HepG2 (cell line): ENCODE measurements around the gene RYR2. TPM values are rescaled to one million over a fixed set of nuclear protein-coding genes. Genes with fewer than 3 reads are reported as not detected.

ENCODE experiments used
- ATAC-seq: fragments of 200-7000 bp; cut with Tn5 transposase; 3 replicates; pipeline ENCODE4 v1.9.1; 2020; ENCODE audit warnings: mild to moderate bottlenecking, moderate library complexity
- BruUV-seq: library from RNA; stranded (reverse); fragments of 400-500 nt; replicated peaks from 2 replicates; lab custom pipeline; 2021; lab: Mats Ljungman, UMichigan
- CTCF ChIA-PET: fragments of 300-600 bp; formaldehyde crosslinking; extraction: SDS; loops from one replicate; lab custom pipeline; 2021; ENCODE audit warnings: low total read pairs, inconsistent platforms, low intra/inter-chr PET ratio; lab: Yijun Ruan, JAX
- POLR2A ChIA-PET: fragments of 350-600 bp; sonication (Branson Sonifier 250); formaldehyde crosslinking; loops from one replicate; lab custom pipeline; 2020; ENCODE audit warnings: antibody characterized with exemption, inconsistent platforms; lab: Yijun Ruan, JAX
- DNase-seq: peaks from one replicate; pipeline ENCODE4 v3.0.0-alpha.2; 2015; ENCODE audit warnings: low spot score
- FAIRE-seq: peaks from 3 replicates; lab custom pipeline; 2011; peaks lifted over from hg19 to GRCh38; lab: Jason Lieb, UNC
- H2AFZ ChIP-seq: one replicate; pipeline ENCODE4 v1.6.1; 2011; ENCODE audit warnings: low read length, inconsistent platforms
- H3K27ac ChIP-seq: fragments of 300-600 bp; 3 replicates; pipeline ENCODE4 v1.8.0; 2011; ENCODE audit warnings: mixed run types, mild to moderate bottlenecking, mixed read lengths, low read length, inconsistent platforms; ENCODE audit not compliant: insufficient read depth; ENCODE audit errors: extremely low read length
- H3K27me3 ChIP-seq, 2 experiments: fragments of 200-600 bp in 1 of 2; 2 replicates in 1 of 2; 3 replicates in 1 of 2; pipeline versions ENCODE4 v1.6.0 to v1.8.0; 2011; ENCODE audit warnings: low read length in 2 of 2, mild to moderate bottlenecking in 2 of 2, moderate library complexity in 2 of 2, inconsistent platforms in 1 of 2; ENCODE audit not compliant: insufficient read depth in 2 of 2, control insufficient read depth in 1 of 2
- H3K36me3 ChIP-seq, 2 experiments: fragments of 200-600 bp in 1 of 2; replicated peaks in 1 of 2; 2 replicates in 1 of 2; 3 replicates in 1 of 2; pipeline versions ENCODE4 v1.5.1 to v1.8.0; 2011; ENCODE audit warnings: low read length in 2 of 2, inconsistent platforms in 1 of 2; ENCODE audit not compliant: insufficient read depth in 2 of 2, control insufficient read depth in 1 of 2
- H3K4me1 ChIP-seq: 2 replicates; pipeline ENCODE4 v1.5.1; 2012; ENCODE audit warnings: low read length, inconsistent platforms; ENCODE audit not compliant: insufficient read depth
- H3K4me2 ChIP-seq: 2 replicates; pipeline ENCODE4 v1.6.0; 2011; ENCODE audit warnings: low read depth, low read length, inconsistent platforms
- H3K4me3 ChIP-seq, 3 experiments: fragments of 200-600 bp in 1 of 3; sonication (generic), shearing (Covaris generic) in 1 of 3; replicated peaks in 1 of 3; 2 replicates each; pipeline ENCODE4 v1.5.1; 2011 to 2016; ENCODE audit warnings: low read length in 3 of 3, inconsistent platforms in 2 of 3, low read depth in 2 of 3, mild to moderate bottlenecking in 2 of 3, control low read depth in 1 of 3, mixed read lengths in 1 of 3; ENCODE audit not compliant: insufficient read depth in 1 of 3
- H3K79me2 ChIP-seq: one replicate; pipeline ENCODE4 v1.6.1; 2011; ENCODE audit warnings: low read length, inconsistent platforms; ENCODE audit not compliant: insufficient read depth
- H3K9ac ChIP-seq: 2 replicates; pipeline ENCODE4 v1.6.0; 2011; ENCODE audit warnings: mild to moderate bottlenecking, low read depth, low read length, inconsistent platforms; ENCODE audit not compliant: insufficient read depth
- H3K9me3 ChIP-seq: 2 replicates; pipeline ENCODE4 v1.5.1; 2012; ENCODE audit warnings: mild to moderate bottlenecking, low read length
- H4K20me1 ChIP-seq: 2 replicates; pipeline ENCODE4 v1.6.0; 2011; ENCODE audit warnings: inconsistent platforms, mild to moderate bottlenecking, low read length, moderate library complexity; ENCODE audit not compliant: insufficient read depth
- LBX2 ChIP-seq: sonication (generic); formaldehyde crosslinking; IDR thresholded peaks from 2 replicates; pipeline ENCODE4 v1.5.0; 2020; ENCODE audit warnings: missing genetic modification reagents, mild to moderate bottlenecking, borderline replicate concordance
- POLR2A ChIP-seq, 2 experiments: IDR thresholded peaks; 2 replicates each; pipeline ENCODE4 v1.6.1; 2011; ENCODE audit warnings: low read depth in 2 of 2, low read length in 2 of 2, mild to moderate bottlenecking in 1 of 2, moderate library complexity in 1 of 2; ENCODE audit not compliant: insufficient read depth in 1 of 2
- STAG1 ChIP-seq: sonication (generic); formaldehyde crosslinking; IDR thresholded peaks from 2 replicates; pipeline ENCODE4 v1.4.0; 2020; ENCODE audit warnings: missing genetic modification reagents
- TRIM22 ChIP-seq: fragments of 450-650 bp; IDR thresholded peaks from 2 replicates; pipeline ENCODE4 v1.6.1; 2017
- ZNF770 ChIP-seq: sonication (generic); formaldehyde crosslinking; IDR thresholded peaks from 2 replicates; pipeline ENCODE4 v1.5.0; 2020; ENCODE audit warnings: mild to moderate bottlenecking, missing genetic modification reagents
- WGBS: methylation state at CpG from one replicate; pipeline ENCODE4 v1.1.6; 2017; ENCODE audit warnings: low lambda C conversion rate; 5-methylcytosine and 5-hydroxymethylcytosine counted together
- in situ Hi-C: cut with HindIII; loops from 2 replicates; pipeline ENCODE4 v1.10.0; 2017; ENCODE audit warnings: low pct_unique_long_range_greater_than_20kb; ENCODE audit not compliant: extremely low pct_ligation_motif_present
- intact Hi-C: fragments of 100-400 bp; cut with micrococcal nuclease; formaldehyde crosslinking; loops from one replicate; pipeline ENCODE4 v1.10.0; 2022; ENCODE audit not compliant: unreplicated experiment
- polyA plus RNA-seq, 8 experiments: library from polyadenylated mRNA; depleted of rRNA in 3 of 8; stranded (reverse) in 7 of 8; unstranded in 1 of 8; fragments of >200 nt; fragmentation: Illumina TruSeq in 4 of 8; extraction: Trizol in 4 of 8; gene quantifications; 2 replicates each; pipeline versions ENCODE4 v1.2.1 to v1.2.3, GENCODE V29; 2011 to 2016; ENCODE audit warnings: low read depth in 4 of 8, missing spikeins in 1 of 8, mixed read lengths in 1 of 8; ENCODE audit not compliant: insufficient read depth in 1 of 8
- total RNA-seq, 5 experiments: library from RNA; depleted of rRNA; stranded (reverse); fragments of >200 nt; fragmentation: Illumina TruSeq; extraction: Trizol; gene quantifications; 2 replicates each; pipeline ENCODE4 v1.2.3, GENCODE V29; 2016; ENCODE audit warnings: low read depth in 1 of 5

The RYR2 gene
- total and polyA plus RNA-seq, 2 of the 13 experiments (the other 11 are each of a cell fraction or from before 2014, with no cell fraction given): not detected

GRCh38 chr1:237016626-237017025 is 25.4 kb upstream of the RYR2 start:
- intact Hi-C loops (no loop called here), in situ Hi-C loops (no loop called here)
- Histone ChIP-seq H3K27me3 (0 out of 5 replicates have a peak, but pooled peaks cover 0 to 3% of the 10 kb centered on the region in 2 experiments), H3K36me3 (no peaks in the 10 kb centered on the region), H2AFZ (no peak overlapping the region), H4K20me1 (no peaks in the 10 kb centered on the region), H3K27ac (no peak overlapping the region), H3K9ac (no peak overlapping the region), H3K4me2 (no peak overlapping the region), H3K79me2 (no peaks in the 10 kb centered on the region), H3K4me3 (no peak overlapping the region), H3K4me1 (peaks cover 8% of the 10 kb centered on the region; the same call in 1 of the 2 replicates), H3K9me3 (no peaks in the 10 kb centered on the region)
- BruUV-seq: no TSS peak
- no peak for ATAC-seq
- DNase-seq: no peak
- POLR2A ChIA-PET: no interaction called here
- 0% methylated on average over 1 of the region's 1 CpG for WGBS
- FAIRE-seq: no peak
- TF ChIP-seq LBX2 (CRISPR knock-in tag) (no peak), STAG1 (CRISPR knock-in tag) (no peak), TRIM22 (no peak), POLR2A (IDR thresholded peaks at IDR 0.05; ENCODE audit: insufficient read depth in 1 of 2, low read depth in 2 of 2, low read length in 2 of 2) (no peak), ZNF770 (CRISPR knock-in tag) (no peak)
- CTCF ChIA-PET: no interaction called here
